ENCODE data around the gene NHEJ1. TPM values are rescaled to one million over a fixed set of nuclear protein-coding genes. Genes with fewer than 3 reads are reported as not detected.

Gene NHEJ1, protein sequence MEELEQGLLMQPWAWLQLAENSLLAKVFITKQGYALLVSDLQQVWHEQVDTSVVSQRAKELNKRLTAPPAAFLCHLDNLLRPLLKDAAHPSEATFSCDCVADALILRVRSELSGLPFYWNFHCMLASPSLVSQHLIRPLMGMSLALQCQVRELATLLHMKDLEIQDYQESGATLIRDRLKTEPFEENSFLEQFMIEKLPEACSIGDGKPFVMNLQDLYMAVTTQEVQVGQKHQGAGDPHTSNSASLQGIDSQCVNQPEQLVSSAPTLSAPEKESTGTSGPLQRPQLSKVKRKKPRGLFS
- 10 to 100 TPM; 19.1 to 23.1 TPM for total RNA-seq

GRCh38 chr2:219160186-219161017, at the start of gene NHEJ1:
NHEJ1 (minus strand) TSS chr2:219160815; CDS start chr2:219158362, 2,453 bp downstream.
- Mint-ChIP-seq H3K9me3 (ENCODE audit: insufficient read depth) (no peaks in the 10 kb centered on the region), H3K27ac (peak within 1 kb of the TSS; percentile 95), H3K4me3 (peak within 1 kb of the TSS; percentile 88), H3K36me3 (ENCODE audit: low read depth) (peaks cover 8% of the 10 kb centered on the region), H3K27me3 (ENCODE audit: low read depth) (no peaks in the 10 kb centered on the region), H3K4me1 (ENCODE audit: low read depth) (peaks cover 20% of the 10 kb centered on the region)
- ChIA-PET POLR2A (interaction anchor here (0.6 to 1.2 kb wide), 5 partner anchors 15 to 89 kb away, joined by 3 to 5 read pairs (median 3); partner anchors contain the start of genes GLB1L and STK16), CTCF (interaction anchor here (0.6 to 6.3 kb wide), 35 partner anchors 8 to 370 kb away, joined by 3 to 93 read pairs (median 7); partner anchors contain the start of genes ABCB6, ANKZF1, ATG9A and CNPPD1)
- DNase-seq (peak; percentile 94), ATAC-seq (peak; percentile 89)

- peak overlapping the region; percentile 81 for H3K27ac Mint-ChIP-seq
- peaks cover 63% of the 10 kb centered on the region for H3K4me1 Mint-ChIP-seq (ENCODE audit: low read depth)
- H3K36me3 Mint-ChIP-seq (ENCODE audit: low read depth): peaks cover 53% of the 10 kb centered on the region
- H3K4me3 Mint-ChIP-seq: peak overlapping the region; percentile 86
- ATAC-seq (no peak), DNase-seq (no peak)
- ChIA-PET CTCF (interaction anchor here (0.7 to 4.6 kb wide), 10 partner anchors 10 to 86 kb away, joined by 3 to 49 read pairs (median 8); partner anchors contain the start of genes ABCB6, CNPPD1, GLB1L and NHEJ1), POLR2A (interaction anchor here (0.9 to 5.3 kb wide), 8 partner anchors 9 to 45 kb away, joined by 3 to 49 read pairs (median 5); partner anchors contain the start of genes ABCB6, CNPPD1, GLB1L and RETREG2)
- peaks cover 3% of the 10 kb centered on the region for H3K9me3 Mint-ChIP-seq (ENCODE audit: insufficient read depth)
- no peaks in the 10 kb centered on the region for H3K27me3 Mint-ChIP-seq (ENCODE audit: low read depth)
Measured at GRCh38 chr2:219209236-219210195, 48.9 kb upstream of the NHEJ1 start.

DNA sequence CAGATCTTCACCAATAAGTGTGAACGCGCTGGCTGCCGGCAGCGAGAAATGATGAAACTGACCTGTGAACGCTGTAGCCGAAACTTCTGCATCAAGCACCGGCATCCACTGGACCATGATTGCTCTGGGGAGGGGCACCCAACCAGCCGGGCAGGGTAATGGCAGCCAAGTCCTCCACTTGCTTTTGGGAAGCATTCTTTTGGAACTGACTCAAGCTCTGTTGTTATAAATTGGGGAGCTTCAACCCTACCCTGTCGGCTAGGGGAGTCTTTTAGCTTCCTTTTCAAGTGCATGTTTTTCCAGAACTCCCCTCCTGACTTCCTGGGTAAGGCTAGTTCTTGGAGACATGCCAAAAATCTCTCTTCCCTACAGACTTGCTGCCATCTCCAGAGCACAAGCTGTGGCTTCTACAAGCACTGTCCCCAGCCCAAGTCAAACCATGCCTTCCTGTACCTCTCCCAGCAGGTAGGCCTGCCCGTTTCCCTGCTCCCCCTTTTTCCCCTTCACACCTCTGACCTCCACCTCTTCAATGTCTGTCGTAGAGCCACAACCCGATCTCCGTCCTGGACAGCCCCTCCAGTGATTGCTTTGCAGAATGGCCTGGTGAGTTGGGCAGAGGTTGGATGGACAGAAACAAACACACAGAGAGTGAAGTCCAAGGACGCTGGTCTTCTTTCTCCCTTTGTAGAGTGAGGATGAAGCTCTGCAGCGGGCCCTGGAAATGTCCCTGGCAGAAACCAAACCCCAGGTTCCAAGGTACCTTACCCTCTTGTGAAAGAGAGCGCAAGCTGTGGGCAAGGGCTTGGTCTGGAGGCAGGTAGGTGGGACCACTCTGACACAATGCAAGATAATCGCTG, 47.5 kb upstream of the NHEJ1 start:
- CTCF ChIA-PET: interaction anchor here (0.7 to 4.6 kb wide), 10 partner anchors 12 to 156 kb away, joined by 3 to 49 read pairs (median 8); partner anchors contain the start of genes ABCB6, CNPPD1, GLB1L and NHEJ1
- POLR2A ChIA-PET: interaction anchor here (1.2 to 5.3 kb wide), 10 partner anchors 26 to 46 kb away, joined by 3 to 49 read pairs (median 6); partner anchors contain the start of genes CNPPD1, GLB1L, RETREG2 and STK16
- Mint-ChIP-seq H3K4me3 (peak overlapping the region; percentile 86), H3K27me3 (ENCODE audit: low read depth) (no peaks in the 10 kb centered on the region), H3K9me3 (ENCODE audit: insufficient read depth) (peaks cover 5% of the 10 kb centered on the region), H3K36me3 (ENCODE audit: low read depth) (peaks cover 54% of the 10 kb centered on the region), H3K27ac (peak overlapping the region; percentile 96), H3K4me1 (ENCODE audit: low read depth) (peaks cover 63% of the 10 kb centered on the region)
- no peak for ATAC-seq
- no peak for DNase-seq

DNA sequence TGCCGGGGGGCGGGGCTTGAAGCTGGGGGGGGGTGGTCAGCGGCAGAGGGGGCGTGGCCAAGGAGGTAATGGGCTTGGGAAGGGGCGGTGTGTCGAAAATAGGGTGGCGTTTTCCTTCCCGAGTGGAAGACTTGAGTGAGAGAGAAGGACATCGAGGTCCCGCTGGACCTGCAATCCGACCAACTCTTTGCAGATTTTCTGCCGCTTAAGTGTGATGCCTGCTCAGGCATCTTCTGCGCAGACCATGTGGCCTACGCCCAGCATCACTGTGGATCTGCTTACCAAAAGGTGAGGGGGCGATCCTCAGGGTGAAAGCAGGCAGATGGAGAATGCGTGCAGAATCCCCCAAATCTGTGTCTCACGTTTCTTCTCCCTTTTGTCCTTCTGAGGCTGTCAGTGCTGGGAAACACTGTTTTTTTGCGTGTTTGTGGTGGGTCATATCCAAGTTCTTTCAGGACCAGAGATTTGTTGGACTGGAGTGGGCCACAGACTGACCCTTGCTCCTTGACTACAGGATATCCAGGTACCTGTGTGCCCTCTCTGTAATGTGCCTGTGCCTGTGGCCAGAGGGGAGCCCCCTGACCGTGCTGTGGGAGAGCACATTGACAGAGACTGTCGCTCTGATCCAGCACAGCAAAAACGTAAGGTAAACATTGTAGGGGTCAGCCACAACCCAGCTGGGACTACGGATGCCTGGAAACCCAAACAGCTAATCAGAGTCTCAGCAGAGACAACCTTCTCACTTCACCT, 46.7 kb upstream of the NHEJ1 start:
- ChIA-PET CTCF (interaction anchor here (1.0 to 4.6 kb wide), 10 partner anchors 10 to 181 kb away, joined by 3 to 49 read pairs (median 12); partner anchors contain the start of genes CNPPD1, NHEJ1 and SLC23A3), POLR2A (interaction anchor here (0.7 to 5.3 kb wide), 12 partner anchors 12 to 47 kb away, joined by 3 to 49 read pairs (median 7); partner anchors contain the start of genes ANKZF1, ATG9A, CNPPD1 and GLB1L)
- DNase-seq (no peak), ATAC-seq (no peak)
- peak overlapping the region; percentile 86 for H3K4me3 Mint-ChIP-seq
- H3K9me3 Mint-ChIP-seq (ENCODE audit: insufficient read depth): peaks cover 5% of the 10 kb centered on the region
- H3K36me3 Mint-ChIP-seq (ENCODE audit: low read depth): peaks cover 52% of the 10 kb centered on the region
- peaks cover 62% of the 10 kb centered on the region for H3K4me1 Mint-ChIP-seq (ENCODE audit: low read depth)
- H3K27me3 Mint-ChIP-seq (ENCODE audit: low read depth): no peaks in the 10 kb centered on the region
- peak overlapping the region; percentile 96 for H3K27ac Mint-ChIP-seq

- H3K4me3 Mint-ChIP-seq: peak within 1 kb of the TSS; percentile 86
- POLR2A ChIA-PET: interaction anchor here (0.6 to 5.3 kb wide), 19 partner anchors 9 to 76 kb away, joined by 3 to 49 read pairs (median 6); partner anchors contain the start of genes ABCB6, ANKZF1, ATG9A and CNPPD1
Measured at GRCh38 chr2:219206328-219207133, 45.9 kb upstream of the NHEJ1 start, which contains the start of gene ZFAND2B. ZFAND2B (plus strand) TSS chr2:219206782; CDS start chr2:219206988, 206 bp downstream.

GRCh38 chr2:219205981-219206327, 45.3 kb upstream of the NHEJ1 start:
- H3K9me3 Mint-ChIP-seq (ENCODE audit: insufficient read depth): peaks cover 7% of the 10 kb centered on the region
- CTCF ChIA-PET: interaction anchor here (0.8 to 4.6 kb wide), 16 partner anchors 9 to 330 kb away, joined by 3 to 49 read pairs (median 4); partner anchors contain the start of genes CNPPD1, DNAJB2, NHEJ1 and SLC23A3
- H3K4me3 Mint-ChIP-seq: peak overlapping the region; percentile 86
- H3K4me1 Mint-ChIP-seq (ENCODE audit: low read depth): peaks cover 53% of the 10 kb centered on the region
- H3K27ac Mint-ChIP-seq: peak overlapping the region; percentile 96
- POLR2A ChIA-PET: interaction anchor here (0.6 to 5.3 kb wide), 17 partner anchors 9 to 75 kb away, joined by 3 to 49 read pairs (median 6); partner anchors contain the start of genes ABCB6, ANKZF1, ATG9A and CNPPD1
- peaks cover 49% of the 10 kb centered on the region for H3K36me3 Mint-ChIP-seq (ENCODE audit: low read depth)
- no peak for ATAC-seq
- no peaks in the 10 kb centered on the region for H3K27me3 Mint-ChIP-seq (ENCODE audit: low read depth)
- DNase-seq: no peak

More at GRCh38 chr2:219206328-219207133, 45.9 kb upstream of the NHEJ1 start, which contains the start of gene ZFAND2B:
- Mint-ChIP-seq H3K4me1 (ENCODE audit: low read depth) (peaks cover 57% of the 10 kb centered on the region), H3K36me3 (ENCODE audit: low read depth) (peaks cover 49% of the 10 kb centered on the region), H3K27ac (peak within 1 kb of the TSS; percentile 96), H3K27me3 (ENCODE audit: low read depth) (no peaks in the 10 kb centered on the region), H3K9me3 (ENCODE audit: insufficient read depth) (peaks cover 5% of the 10 kb centered on the region)
- ATAC-seq (peak; percentile 98), DNase-seq (peak; percentile 95)
- CTCF ChIA-PET: interaction anchor here (0.8 to 4.6 kb wide), 17 partner anchors 10 to 330 kb away, joined by 3 to 49 read pairs (median 4); partner anchors contain the start of genes CNPPD1, DNAJB2, NHEJ1 and SLC23A3

DNA sequence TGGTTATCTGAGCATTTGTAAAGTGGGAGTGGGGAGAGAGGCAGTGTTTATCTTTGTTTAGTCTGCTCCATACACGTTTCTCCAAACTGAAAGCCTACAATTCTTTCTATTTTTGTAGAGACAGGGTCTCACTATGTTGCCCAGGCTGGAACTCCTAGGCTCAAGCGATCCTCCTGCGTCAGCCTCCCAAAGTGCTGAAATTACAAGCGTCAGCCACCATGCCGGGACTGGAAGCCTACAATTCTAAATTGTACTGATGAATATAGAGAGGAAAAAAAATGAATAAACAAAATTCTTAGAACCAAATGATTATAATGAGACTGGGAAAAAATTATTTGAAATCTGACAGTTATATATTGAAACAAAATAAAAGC, 44.5 kb upstream of the NHEJ1 start:
- no peak overlapping the region for H3K4me3 Mint-ChIP-seq
- H3K36me3 Mint-ChIP-seq (ENCODE audit: low read depth): peaks cover 50% of the 10 kb centered on the region
- peaks cover 9% of the 10 kb centered on the region for H3K9me3 Mint-ChIP-seq (ENCODE audit: insufficient read depth)
- DNase-seq (no peak), ATAC-seq (no peak)
- ChIA-PET CTCF (interaction anchor here (1.1 to 2.0 kb wide), 4 partner anchors 8 to 329 kb away, joined by 3 to 17 read pairs (median 10); partner anchors contain the start of gene CNPPD1), POLR2A (interaction anchor here (1.1 to 5.3 kb wide), 3 partner anchors 8 to 29 kb away, joined by 7 to 49 read pairs (median 9); partner anchors contain the start of genes ABCB6, CNPPD1 and RETREG2)
- H3K27me3 Mint-ChIP-seq (ENCODE audit: low read depth): no peaks in the 10 kb centered on the region
- peaks cover 53% of the 10 kb centered on the region for H3K4me1 Mint-ChIP-seq (ENCODE audit: low read depth)
- peak overlapping the region; percentile 55 for H3K27ac Mint-ChIP-seq

DNA sequence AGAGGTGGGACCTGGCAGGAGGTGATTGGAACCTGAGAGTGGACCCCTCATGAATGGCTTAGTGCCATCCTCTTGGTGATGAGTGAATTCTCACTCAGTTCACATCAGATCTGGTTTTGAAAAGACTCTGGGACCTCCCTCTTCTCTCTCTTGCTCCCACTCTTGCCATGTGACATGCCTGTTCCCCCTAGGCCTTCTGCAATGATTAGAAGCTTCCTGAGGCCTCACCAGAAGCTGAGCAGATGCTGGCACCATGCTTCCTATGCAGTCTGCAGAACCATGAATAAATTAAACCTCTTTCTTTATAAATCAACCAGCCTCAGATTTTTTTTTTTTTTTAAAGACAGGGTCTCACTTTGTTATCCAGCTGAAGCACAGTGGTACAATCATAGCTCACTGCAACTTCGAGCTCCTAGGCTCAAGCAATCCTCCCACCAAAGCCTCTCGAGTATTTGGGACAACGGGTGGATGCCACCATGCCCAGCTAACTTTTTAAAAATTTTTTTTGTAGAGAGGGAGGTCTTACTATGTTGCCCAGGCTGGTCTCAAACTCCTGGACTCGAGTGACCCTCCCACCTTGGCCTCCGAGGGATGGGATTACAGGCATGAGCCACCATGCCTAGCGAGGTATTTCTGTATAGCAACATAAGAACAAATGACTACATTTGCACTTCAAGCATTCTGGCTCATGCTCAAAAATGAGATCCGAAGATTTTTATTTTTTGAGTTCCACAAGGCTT, 44.0 kb upstream of the NHEJ1 start:
- Mint-ChIP-seq H3K4me1 (ENCODE audit: low read depth) (peaks cover 50% of the 10 kb centered on the region), H3K4me3 (no peak overlapping the region), H3K27me3 (ENCODE audit: low read depth) (no peaks in the 10 kb centered on the region), H3K36me3 (ENCODE audit: low read depth) (peaks cover 45% of the 10 kb centered on the region), H3K9me3 (ENCODE audit: insufficient read depth) (peaks cover 9% of the 10 kb centered on the region), H3K27ac (no peak overlapping the region)
- POLR2A ChIA-PET: interaction anchor here (0.6 kb wide), 1 partner anchor 44 kb away, joined by 3 read pairs; the partner anchor contains the start of gene NHEJ1
- no peak for DNase-seq
- no peak for ATAC-seq
- CTCF ChIA-PET: interaction anchor here (1.7 kb wide), 1 partner anchor 74 kb away, joined by 3 read pairs; the partner anchor contains the start of gene DNAJB2

Data from activated CD8-positive, alpha-beta T cell treated with anti-CD3 and anti-CD28 coated beads, Interleukin-2, amount 10 ng/mL, durations not matched to agents 7 days and 5 days (primary cell).